ENCODE results near the gene RBL2. TPM values are rescaled to one million over a fixed set of nuclear protein-coding genes. Genes with fewer than 3 reads are reported as not detected.

The RBL2 gene, protein sequence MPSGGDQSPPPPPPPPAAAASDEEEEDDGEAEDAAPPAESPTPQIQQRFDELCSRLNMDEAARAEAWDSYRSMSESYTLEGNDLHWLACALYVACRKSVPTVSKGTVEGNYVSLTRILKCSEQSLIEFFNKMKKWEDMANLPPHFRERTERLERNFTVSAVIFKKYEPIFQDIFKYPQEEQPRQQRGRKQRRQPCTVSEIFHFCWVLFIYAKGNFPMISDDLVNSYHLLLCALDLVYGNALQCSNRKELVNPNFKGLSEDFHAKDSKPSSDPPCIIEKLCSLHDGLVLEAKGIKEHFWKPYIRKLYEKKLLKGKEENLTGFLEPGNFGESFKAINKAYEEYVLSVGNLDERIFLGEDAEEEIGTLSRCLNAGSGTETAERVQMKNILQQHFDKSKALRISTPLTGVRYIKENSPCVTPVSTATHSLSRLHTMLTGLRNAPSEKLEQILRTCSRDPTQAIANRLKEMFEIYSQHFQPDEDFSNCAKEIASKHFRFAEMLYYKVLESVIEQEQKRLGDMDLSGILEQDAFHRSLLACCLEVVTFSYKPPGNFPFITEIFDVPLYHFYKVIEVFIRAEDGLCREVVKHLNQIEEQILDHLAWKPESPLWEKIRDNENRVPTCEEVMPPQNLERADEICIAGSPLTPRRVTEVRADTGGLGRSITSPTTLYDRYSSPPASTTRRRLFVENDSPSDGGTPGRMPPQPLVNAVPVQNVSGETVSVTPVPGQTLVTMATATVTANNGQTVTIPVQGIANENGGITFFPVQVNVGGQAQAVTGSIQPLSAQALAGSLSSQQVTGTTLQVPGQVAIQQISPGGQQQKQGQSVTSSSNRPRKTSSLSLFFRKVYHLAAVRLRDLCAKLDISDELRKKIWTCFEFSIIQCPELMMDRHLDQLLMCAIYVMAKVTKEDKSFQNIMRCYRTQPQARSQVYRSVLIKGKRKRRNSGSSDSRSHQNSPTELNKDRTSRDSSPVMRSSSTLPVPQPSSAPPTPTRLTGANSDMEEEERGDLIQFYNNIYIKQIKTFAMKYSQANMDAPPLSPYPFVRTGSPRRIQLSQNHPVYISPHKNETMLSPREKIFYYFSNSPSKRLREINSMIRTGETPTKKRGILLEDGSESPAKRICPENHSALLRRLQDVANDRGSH
- 28.9 and 33.7 TPM in 2 replicates for total RNA-seq

DNA sequence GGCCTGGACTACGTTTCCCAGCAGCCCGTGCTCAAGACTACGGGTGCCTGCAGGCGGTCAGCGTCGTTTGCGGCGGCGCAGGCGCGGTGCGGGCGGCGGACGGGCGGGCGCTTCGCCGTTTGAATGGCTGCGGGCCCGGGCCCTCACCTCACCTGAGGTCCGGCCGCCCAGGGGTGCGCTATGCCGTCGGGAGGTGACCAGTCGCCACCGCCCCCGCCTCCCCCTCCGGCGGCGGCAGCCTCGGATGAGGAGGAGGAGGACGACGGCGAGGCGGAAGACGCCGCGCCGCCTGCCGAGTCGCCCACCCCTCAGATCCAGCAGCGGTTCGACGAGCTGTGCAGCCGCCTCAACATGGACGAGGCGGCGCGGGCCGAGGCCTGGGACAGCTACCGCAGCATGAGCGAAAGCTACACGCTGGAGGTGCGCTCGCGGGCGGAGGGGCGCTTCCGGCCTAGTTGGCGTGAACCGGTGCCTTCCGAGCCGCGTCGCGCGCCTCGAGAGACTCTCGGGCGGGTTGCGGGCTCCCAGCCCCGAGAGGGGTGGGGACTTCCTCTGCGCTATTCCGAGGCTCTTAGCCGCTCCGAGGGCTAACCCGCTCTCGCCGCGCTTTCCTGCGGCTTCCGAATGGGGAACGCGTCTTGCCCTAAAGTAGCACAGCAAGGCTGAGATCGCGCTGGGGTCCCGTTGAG, at the start of gene RBL2:
TSS of gene RBL2 (plus strand) at position 95 of the 689 bp plus-strand sequence. CDS start at position 181, 86 bp downstream.

DNA sequence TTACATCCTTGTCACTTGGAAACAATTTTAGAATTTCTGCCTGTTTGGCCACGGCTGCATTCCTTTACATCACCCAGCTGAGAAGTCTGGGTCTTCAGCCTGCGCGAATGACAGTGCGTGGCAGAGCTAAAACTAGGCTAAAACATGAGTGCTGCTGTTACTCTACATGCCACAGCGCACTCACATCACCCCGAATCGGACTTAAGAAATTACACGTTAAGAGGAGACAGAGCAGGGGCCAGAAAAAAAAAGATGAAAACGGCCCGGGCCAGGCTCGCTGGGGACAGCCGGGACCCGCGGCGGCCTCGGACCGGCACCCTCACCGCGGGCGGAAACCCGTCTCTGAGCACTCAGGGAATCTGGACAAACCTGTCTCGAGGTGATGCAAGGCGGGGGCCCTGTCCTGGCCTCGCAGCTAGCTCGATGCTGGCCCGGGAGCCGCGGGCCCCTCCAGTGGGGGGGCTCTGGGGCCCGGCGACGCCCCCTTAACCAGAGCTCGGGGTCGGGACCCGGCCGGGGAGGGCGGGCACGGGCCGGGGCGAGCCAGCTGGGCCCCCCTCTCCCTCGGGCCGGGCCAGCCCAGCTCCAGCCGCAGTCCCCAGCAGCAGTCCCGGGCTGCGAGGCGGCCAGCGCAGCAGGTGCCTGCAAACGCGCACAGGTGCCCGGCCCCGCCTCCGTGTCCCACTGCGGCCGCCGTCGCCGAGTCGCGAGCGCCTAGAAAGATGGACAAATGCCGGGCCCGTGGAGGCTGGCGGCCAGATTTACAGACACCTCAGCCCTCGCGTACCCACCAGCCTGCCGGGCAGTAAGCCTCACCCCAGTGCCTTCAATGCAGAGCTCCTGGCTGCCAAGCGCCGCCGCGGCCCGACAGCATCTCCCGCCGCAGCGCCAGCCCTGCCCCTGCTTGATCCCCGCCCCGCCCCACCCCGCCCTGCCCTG, 68.3 kb downstream of the RBL2 start, which contains the start of gene AKTIP:
TSS of gene AKTIP (minus strand) at position 879 of the 939 bp plus-strand sequence. CDS start 2,950 bp downstream, outside the sequence.

Other genes with a start within 250 kb of the RBL2 start
- 19.8 and 28.0 TPM in 2 replicates for gene AKTIP, start 68.7 kb downstream of the RBL2 start, total RNA-seq